ENCODE results near the gene MUC20.

The MUC20 gene

GRCh38 chr3:195757438-195757770 lies 36.6 kb downstream of the MUC20 start:
- no peak for DNase-seq (ENCODE audit: low read depth, low spot score)
- ChIA-PET CTCF (no interaction called here), POLR2A (no interaction called here)
- no peak overlapping the region for H3K4me3 ChIP-seq (ENCODE audit: low read depth, low read length)
- TF ChIP-seq, protein P1, sequence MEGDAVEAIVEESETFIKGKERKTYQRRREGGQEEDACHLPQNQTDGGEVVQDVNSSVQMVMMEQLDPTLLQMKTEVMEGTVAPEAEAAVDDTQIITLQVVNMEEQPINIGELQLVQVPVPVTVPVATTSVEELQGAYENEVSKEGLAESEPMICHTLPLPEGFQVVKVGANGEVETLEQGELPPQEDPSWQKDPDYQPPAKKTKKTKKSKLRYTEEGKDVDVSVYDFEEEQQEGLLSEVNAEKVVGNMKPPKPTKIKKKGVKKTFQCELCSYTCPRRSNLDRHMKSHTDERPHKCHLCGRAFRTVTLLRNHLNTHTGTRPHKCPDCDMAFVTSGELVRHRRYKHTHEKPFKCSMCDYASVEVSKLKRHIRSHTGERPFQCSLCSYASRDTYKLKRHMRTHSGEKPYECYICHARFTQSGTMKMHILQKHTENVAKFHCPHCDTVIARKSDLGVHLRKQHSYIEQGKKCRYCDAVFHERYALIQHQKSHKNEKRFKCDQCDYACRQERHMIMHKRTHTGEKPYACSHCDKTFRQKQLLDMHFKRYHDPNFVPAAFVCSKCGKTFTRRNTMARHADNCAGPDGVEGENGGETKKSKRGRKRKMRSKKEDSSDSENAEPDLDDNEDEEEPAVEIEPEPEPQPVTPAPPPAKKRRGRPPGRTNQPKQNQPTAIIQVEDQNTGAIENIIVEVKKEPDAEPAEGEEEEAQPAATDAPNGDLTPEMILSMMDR (IDR thresholded peaks at IDR 0.05; ENCODE audit: insufficient read depth, low read length, missing control alignments) = no peak

GRCh38 chr3:195757827-195758226 lies 37.0 kb downstream of the MUC20 start:
- POLR2A ChIA-PET = no interaction called here
- CTCF ChIA-PET = no interaction called here
- TF ChIP-seq, protein P1 (IDR thresholded peaks at IDR 0.05; ENCODE audit: insufficient read depth, low read length, missing control alignments) = no peak
- no peak overlapping the region for H3K4me3 ChIP-seq (ENCODE audit: low read depth, low read length)
- DNase-seq (ENCODE audit: low read depth, low spot score) = no peak

GRCh38 chr3:195758721-195759353 lies 38.1 kb downstream of the MUC20 start:
- no peak overlapping the region for H3K4me3 ChIP-seq (ENCODE audit: low read depth, low read length)
- DNase-seq (ENCODE audit: low read depth, low spot score) = no peak
- POLR2A ChIA-PET = no interaction called here
- TF ChIP-seq, protein P1 (IDR thresholded peaks at IDR 0.05; ENCODE audit: insufficient read depth, low read length, missing control alignments) = no peak
- CTCF ChIA-PET = no interaction called here

- DNase-seq (ENCODE audit: low read depth, low spot score) = no peak
Observed at GRCh38 chr3:195760345-195761122, 39.8 kb downstream of the MUC20 start.

GRCh38 chr3:195761123-195761566 lies 40.4 kb downstream of the MUC20 start:
- TF ChIP-seq, protein P1 (IDR thresholded peaks at IDR 0.05; ENCODE audit: insufficient read depth, low read length, missing control alignments) = no peak
- ChIA-PET POLR2A (no interaction called here), CTCF (no interaction called here)
- H3K4me3 ChIP-seq (ENCODE audit: low read depth, low read length) = no peak overlapping the region
- DNase-seq (ENCODE audit: low read depth, low spot score) = no peak

More at GRCh38 chr3:195760345-195761122, 39.8 kb downstream of the MUC20 start:
- H3K4me3 ChIP-seq (ENCODE audit: low read depth, low read length) = no peak overlapping the region
- CTCF ChIA-PET = no interaction called here
- POLR2A ChIA-PET = no interaction called here
- TF ChIP-seq, protein P1 (IDR thresholded peaks at IDR 0.05; ENCODE audit: insufficient read depth, low read length, missing control alignments) = no peak

- CTCF ChIA-PET = no interaction called here
- DNase-seq (ENCODE audit: low read depth, low spot score) = no peak
- TF ChIP-seq, protein P1 (IDR thresholded peaks at IDR 0.05; ENCODE audit: insufficient read depth, low read length, missing control alignments) = no peak
- POLR2A ChIA-PET = no interaction called here
- no peak overlapping the region for H3K4me3 ChIP-seq (ENCODE audit: low read depth, low read length)
Observed at GRCh38 chr3:195761567-195762248, 40.9 kb downstream of the MUC20 start.
